Spleen (tissue), 11 donors: Measurements from ENCODE around the gene DLG2. TPM values are rescaled to one million over a fixed set of nuclear protein-coding genes. Genes with fewer than 3 reads are reported as not detected.

Experiments
- DNase-seq: peaks from one replicate; pipeline ENCODE4 v3.0.0-alpha.2; 2020
- H3K27ac ChIP-seq, 8 donors: fragments of 200-600 bp; sonication (generic) in 7 of 8; 1 replicate in 4 of 8; 2 replicates in 4 of 8; pipeline versions ENCODE4 v1.5.0 to v1.8.0; 2016 to 2021; ENCODE audit warnings: inconsistent platforms in 4 of 8, mild to moderate bottlenecking in 4 of 8, moderate library complexity in 1 of 8
- H3K27me3 ChIP-seq, 7 donors: fragments of 200-600 bp; sonication (generic) in 6 of 7; replicated peaks in 1 of 7; 1 replicate in 4 of 7; 2 replicates in 3 of 7; pipeline versions ENCODE4 v1.5.0 to v1.8.0; 2016 to 2021; ENCODE audit warnings: inconsistent platforms in 3 of 7, mild to moderate bottlenecking in 1 of 7
- H3K36me3 ChIP-seq, 6 donors: fragments of 200-600 bp; sonication (generic) in 5 of 6; 1 replicate in 4 of 6; 2 replicates in 2 of 6; pipeline versions ENCODE4 v1.5.0 to v1.8.0; 2016 to 2021; ENCODE audit warnings: inconsistent platforms in 2 of 6
- H3K4me1 ChIP-seq, 6 donors: fragments of 200-600 bp; sonication (generic) in 5 of 6; 1 replicate in 3 of 6; 2 replicates in 3 of 6; pipeline versions ENCODE4 v1.5.0 to v1.8.0; 2016 to 2021; ENCODE audit warnings: inconsistent platforms in 3 of 6
- H3K4me3 ChIP-seq, 8 donors: fragments of 200-600 bp; sonication (generic) in 7 of 8; 1 replicate in 4 of 8; 2 replicates in 4 of 8; pipeline versions ENCODE4 v1.5.0 to v1.8.0; 2016 to 2021; ENCODE audit warnings: inconsistent platforms in 4 of 8, mild to moderate bottlenecking in 4 of 8, moderate library complexity in 2 of 8
- H3K9me3 ChIP-seq, 8 donors: fragments of 200-600 bp; sonication (generic) in 7 of 8; 1 replicate in 4 of 8; 2 replicates in 4 of 8; pipeline versions ENCODE4 v1.5.0 to v1.8.0; 2016 to 2021; ENCODE audit warnings: inconsistent platforms in 4 of 8
- CTCF ChIP-seq, 11 experiments: fragments of 200-600 bp in 7 of 11; fragments of 450-650 bp in 4 of 11; sonication (generic) in 4 of 11; IDR thresholded peaks in 8 of 11; conservative IDR thresholded peaks in 3 of 11; 1 replicate in 7 of 11; 2 replicates in 4 of 11; pipeline versions ENCODE4 v1.4.0 to v1.8.0; 2016 to 2021; ENCODE audit warnings: antibody characterized with exemption in 11 of 11, inconsistent platforms in 4 of 11, mild to moderate bottlenecking in 1 of 11
- POLR2A ChIP-seq, 3 donors: fragments of 450-650 bp; IDR thresholded peaks; one replicate each; pipeline ENCODE4 v1.5.1; 2017; ENCODE audit warnings: antibody characterized with exemption in 3 of 3, mild to moderate bottlenecking in 1 of 3
- POLR2AphosphoS5 ChIP-seq, 3 donors: sonication (generic); formaldehyde crosslinking; IDR thresholded peaks; one replicate each; pipeline ENCODE4 v1.5.1; 2017; ENCODE audit warnings: antibody characterized with exemption in 3 of 3
- WGBS, 5 donors: extraction: QIAGEN DNeasy Blood & Tissue Kit in 3 of 5; methylation state at CpG; one replicate each; pipeline versions ENCODE4 v1.1.5 to v1.1.7; 2013 to 2018; 5-methylcytosine and 5-hydroxymethylcytosine counted together
- intact Hi-C: fragments of 100-400 bp; cut with DNase I; formaldehyde crosslinking; loops from one replicate; pipeline ENCODE4 v1.15.0; 2023; ENCODE audit warnings: low total_unique reads
- polyA plus RNA-seq, 3 donors: library from polyadenylated mRNA; stranded (reverse); fragments of 200-250 nt; gene quantifications; one replicate each; pipeline ENCODE4 v1.2.1, GENCODE V29; 2013
- total RNA-seq, 7 donors: library from RNA; depleted of rRNA in 3 of 7; stranded (reverse); fragments of >200 nt in 3 of 7; fragmentation: NEBNext Ultra II Directional in 4 of 7; extraction: Animal tissue kit (Norgen Biotek cat#: 25700) in 4 of 7; gene quantifications; one replicate each; pipeline versions ENCODE4 v1.1.0 to v1.2.1, GENCODE V29; 2016 to 2021
- donor health status: healthy with polysubstance abuse.
- donor health status: DM: no; HTN: no; CAD: no; lungs with moderate emphysema.
- donor health status: DM: no; HTN: no; CAD: no.
- donor health status: Bipolar disorder and iron deficiency.
- donor health status: healthy.
- donor health status: DM: no; HTN: no; CAD: no.
- donor health status: DM: yes; HTN: yes; CAD: no.

Gene DLG2
- total and polyA plus RNA-seq, 10 donors = 0.43 to 12.7 (median 7.9) TPM

- no peaks in the 10 kb centered on the region for H3K9me3 ChIP-seq
- H3K36me3 ChIP-seq = no peaks in the 10 kb centered on the region
- intact Hi-C loops = no loop called here
- no peak overlapping the region for H3K27ac ChIP-seq
- no peak for DNase-seq
- H3K4me3 ChIP-seq = no peak overlapping the region
- H3K27me3 ChIP-seq = no peaks in the 10 kb centered on the region
- TF ChIP-seq CTCF (IDR thresholded peaks at IDR 0.05 in 8 of 11, conservative IDR thresholded peaks at IDR 0.05 in 3 of 11) (no peak), POLR2A (IDR thresholded peaks at IDR 0.05) (no peak), POLR2AphosphoS5 (IDR thresholded peaks at IDR 0.05) (no peak)
- no peaks in the 10 kb centered on the region for H3K4me1 ChIP-seq
Measured at GRCh38 chr11:84022695-84023094, 1604.4 kb downstream of the DLG2 start.

GRCh38 chr11:84022201-84022600, 1604.9 kb downstream of the DLG2 start:
- intact Hi-C loops = no loop called here
- H3K36me3 ChIP-seq = no peaks in the 10 kb centered on the region
- 21 to 31% (median 26%) methylated on average over 1 of the region's 1 CpG for WGBS, 5 donors
- no peaks in the 10 kb centered on the region for H3K27me3 ChIP-seq
- no peak overlapping the region for H3K4me3 ChIP-seq
- no peak for TF ChIP-seq CTCF (IDR thresholded peaks at IDR 0.05 in 8 of 11, conservative IDR thresholded peaks at IDR 0.05 in 3 of 11)
- no peak for TF ChIP-seq POLR2AphosphoS5 (IDR thresholded peaks at IDR 0.05)
- TF ChIP-seq POLR2A (IDR thresholded peaks at IDR 0.05) = no peak
- no peak for DNase-seq
- no peaks in the 10 kb centered on the region for H3K9me3 ChIP-seq
- no peaks in the 10 kb centered on the region for H3K4me1 ChIP-seq
- no peak overlapping the region for H3K27ac ChIP-seq

GRCh38 chr11:84021291-84021690, 1605.9 kb downstream of the DLG2 start:
- no peak for DNase-seq
- no peak overlapping the region for H3K4me3 ChIP-seq
- no peaks in the 10 kb centered on the region for H3K27me3 ChIP-seq
- no peaks in the 10 kb centered on the region for H3K4me1 ChIP-seq
- TF ChIP-seq POLR2AphosphoS5 (IDR thresholded peaks at IDR 0.05) (no peak), POLR2A (IDR thresholded peaks at IDR 0.05) (no peak), CTCF (IDR thresholded peaks at IDR 0.05 in 8 of 11, conservative IDR thresholded peaks at IDR 0.05 in 3 of 11) (no peak)
- WGBS, 5 donors = 64 to 86% (median 76%) methylated on average over 2 of the region's 2 CpGs
- H3K36me3 ChIP-seq = no peaks in the 10 kb centered on the region
- intact Hi-C loops = no loop called here
- H3K27ac ChIP-seq = no peak overlapping the region
- H3K9me3 ChIP-seq = no peaks in the 10 kb centered on the region

- H3K36me3 ChIP-seq = no peaks in the 10 kb centered on the region
- H3K27ac ChIP-seq = no peak overlapping the region
- H3K27me3 ChIP-seq = no peaks in the 10 kb centered on the region
- peaks cover 0 to 3% (median 0%) of the 10 kb centered on the region in 8 donors for H3K9me3 ChIP-seq
- no peak for DNase-seq
- TF ChIP-seq POLR2A (IDR thresholded peaks at IDR 0.05) = no peak
- no peak for TF ChIP-seq POLR2AphosphoS5 (IDR thresholded peaks at IDR 0.05)
- TF ChIP-seq CTCF (IDR thresholded peaks at IDR 0.05 in 8 of 11, conservative IDR thresholded peaks at IDR 0.05 in 3 of 11) = no peak
- intact Hi-C loops = no loop called here
- H3K4me1 ChIP-seq = no peaks in the 10 kb centered on the region
- H3K4me3 ChIP-seq = no peak overlapping the region
- WGBS, 5 donors = 74 to 89% (median 86%) methylated on average over 5 of the region's 5 CpGs
Measured at GRCh38 chr11:84019571-84020194, 1607.5 kb downstream of the DLG2 start.
